KOPT-K1 (cell line): ENCODE results near the gene OR4F16.
"Not testable (repeated sequence)": the region's sequence is repeated elsewhere in the genome, so short reads cannot be mapped to it uniquely, and the experiment has no call there.

Experiments used
- H3K27ac ChIP-seq: fragments of 200-600 bp; sonication (generic); 2 replicates; pipeline ENCODE4 v1.5.1; 2016; ENCODE audit warnings: antibody characterized with exemption, mild to moderate bottlenecking, low read depth, low read length; ENCODE audit not compliant: poor library complexity, severe bottlenecking
- H3K36me3 ChIP-seq: fragments of 200-600 bp; sonication (generic); 2 replicates; pipeline ENCODE4 v1.5.1; 2017; ENCODE audit warnings: antibody characterized with exemption, mild to moderate bottlenecking, low read length, moderate library complexity; ENCODE audit not compliant: insufficient read depth
- H3K9me3 ChIP-seq: fragments of 200-600 bp; sonication (generic); 2 replicates; pipeline ENCODE4 v1.5.1; 2017; ENCODE audit warnings: antibody characterized with exemption, low read length, mild to moderate bottlenecking; ENCODE audit not compliant: insufficient read depth, poor library complexity, severe bottlenecking

OR4F16 gene

GRCh38 chr1:686554-686953 is at the start of gene OR4F16:
TSS of gene OR4F16 (minus strand) at chr1:686654. CDS start at chr1:686654, 0 bp downstream.
- H3K36me3 ChIP-seq, H3K9me3 ChIP-seq, H3K27ac ChIP-seq: not testable (repeated sequence)

- not testable (repeated sequence) for H3K36me3 ChIP-seq, H3K27ac ChIP-seq, H3K9me3 ChIP-seq
These were observed 47.2 kb upstream of the OR4F16 start for GRCh38 chr1:733649-734048.

- not testable (repeated sequence) for H3K9me3 ChIP-seq, H3K27ac ChIP-seq, H3K36me3 ChIP-seq
These were observed 40.6 kb upstream of the OR4F16 start for GRCh38 chr1:727040-727439.
